Stimulated activated CD4-positive, alpha-beta T cell treated with anti-CD3 and anti-CD28 coated beads, Interleukin-1b, Interleukin-23, amount 100 ng/mL, for 4 hours (primary cell): ENCODE data around the gene LIME1.
"Not testable (repeated sequence)": the region's sequence is repeated elsewhere in the genome, so short reads cannot be mapped to it uniquely, and the experiment has no call there.

ENCODE experiments used
- DNase-seq, 2 donors: peaks; one replicate each; pipeline ENCODE4 v3.0.0-alpha.2; 2020; ENCODE audit warnings: low read depth in 2 of 2

LIME1 gene

DNA sequence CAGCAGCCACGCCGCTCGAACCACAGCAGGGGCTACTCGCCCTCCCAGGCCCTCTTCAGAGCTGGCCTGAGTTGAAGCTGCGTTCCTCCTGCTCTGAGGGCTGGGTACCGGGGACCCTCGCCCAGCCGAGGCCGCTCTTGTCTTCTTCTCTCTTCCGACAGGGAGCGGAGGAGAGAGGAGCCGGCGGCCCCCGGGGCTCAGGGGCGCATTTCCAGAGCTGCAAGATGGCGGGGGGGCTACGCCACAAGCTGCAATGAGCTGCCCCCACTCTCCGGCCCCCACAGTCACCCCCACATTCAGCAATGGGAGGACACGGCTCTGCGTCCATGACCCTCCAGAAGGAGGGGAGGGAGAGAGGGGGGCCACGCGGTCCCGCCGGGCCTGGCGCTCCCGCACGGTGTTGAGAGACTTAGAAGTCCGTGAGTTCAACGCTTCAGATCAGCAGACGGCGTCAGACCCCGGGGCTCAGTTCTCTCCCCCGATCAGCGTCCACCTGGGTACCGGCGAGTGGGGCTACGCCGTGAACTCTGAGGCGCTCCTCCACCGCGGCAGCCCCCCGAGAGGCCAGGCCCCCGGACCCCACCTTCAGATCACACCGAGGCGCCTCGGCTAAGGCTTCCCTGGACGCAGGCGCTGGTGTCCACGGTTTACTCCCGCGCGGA, 34.7 kb downstream of the LIME1 start:
- no peak for DNase-seq

GRCh38 chr20:63772781-63773518, 36.5 kb downstream of the LIME1 start:
- DNase-seq, result no peak

DNA sequence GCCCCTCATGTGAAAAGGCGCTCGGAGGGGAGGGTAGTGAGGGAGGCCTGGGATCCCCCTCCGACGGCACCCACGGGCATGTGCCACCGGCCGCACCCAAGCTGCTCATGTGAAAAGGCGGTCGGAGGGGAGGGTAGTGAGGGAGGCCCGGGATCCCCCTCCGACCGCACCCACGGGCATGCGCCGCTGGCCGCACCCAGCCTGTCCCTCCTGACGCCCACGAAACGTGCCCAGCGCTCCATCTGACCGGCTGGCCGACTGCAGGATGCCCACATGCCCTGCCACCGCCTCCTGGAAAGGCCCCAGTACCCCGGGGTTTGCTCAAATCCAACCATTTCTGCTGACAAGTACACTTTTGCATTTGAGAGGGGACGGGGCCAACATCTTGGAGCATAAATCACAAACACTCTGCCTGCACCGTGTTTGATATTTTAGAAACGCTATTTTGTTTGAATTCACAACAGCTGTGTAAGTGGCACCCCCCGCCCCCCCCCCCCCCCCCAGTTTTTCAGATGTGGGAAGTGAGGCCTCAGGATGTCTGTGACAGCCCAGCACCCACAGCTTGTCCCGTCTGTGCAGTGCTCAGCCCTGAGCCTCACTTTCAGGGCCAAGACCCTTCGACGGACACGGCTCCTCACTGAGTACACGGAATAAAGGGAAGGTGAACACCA, 37.2 kb downstream of the LIME1 start:
- no peak for DNase-seq

- DNase-seq, result no peak
Measured at GRCh38 chr20:63774306-63774705, 37.8 kb downstream of the LIME1 start.

GRCh38 chr20:63775096-63775978, 38.9 kb downstream of the LIME1 start:
- peak in 1 of 2 donors; percentile 43 for DNase-seq

DNA sequence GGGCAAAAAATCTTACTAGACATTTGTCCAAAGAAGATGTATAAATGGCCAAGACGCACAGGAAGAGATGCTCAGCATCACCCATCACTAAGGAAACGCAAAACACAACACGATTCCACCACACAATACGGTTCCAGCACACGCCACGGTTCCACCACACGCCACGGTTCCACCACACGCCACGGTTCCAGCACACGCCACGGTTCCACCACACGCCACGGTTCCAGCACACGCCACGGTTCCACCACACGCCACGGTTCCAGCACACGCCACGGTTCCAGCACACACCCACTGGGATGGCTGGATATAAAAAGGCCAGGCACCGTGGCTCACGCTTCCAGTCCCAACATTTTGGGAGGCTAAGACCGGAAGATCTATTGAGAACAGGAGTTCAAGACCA, 40.4 kb downstream of the LIME1 start:
- not testable (repeated sequence) for DNase-seq

- DNase-seq, result no peak
Measured at GRCh38 chr20:63777614-63778013, 41.1 kb downstream of the LIME1 start.

DNA sequence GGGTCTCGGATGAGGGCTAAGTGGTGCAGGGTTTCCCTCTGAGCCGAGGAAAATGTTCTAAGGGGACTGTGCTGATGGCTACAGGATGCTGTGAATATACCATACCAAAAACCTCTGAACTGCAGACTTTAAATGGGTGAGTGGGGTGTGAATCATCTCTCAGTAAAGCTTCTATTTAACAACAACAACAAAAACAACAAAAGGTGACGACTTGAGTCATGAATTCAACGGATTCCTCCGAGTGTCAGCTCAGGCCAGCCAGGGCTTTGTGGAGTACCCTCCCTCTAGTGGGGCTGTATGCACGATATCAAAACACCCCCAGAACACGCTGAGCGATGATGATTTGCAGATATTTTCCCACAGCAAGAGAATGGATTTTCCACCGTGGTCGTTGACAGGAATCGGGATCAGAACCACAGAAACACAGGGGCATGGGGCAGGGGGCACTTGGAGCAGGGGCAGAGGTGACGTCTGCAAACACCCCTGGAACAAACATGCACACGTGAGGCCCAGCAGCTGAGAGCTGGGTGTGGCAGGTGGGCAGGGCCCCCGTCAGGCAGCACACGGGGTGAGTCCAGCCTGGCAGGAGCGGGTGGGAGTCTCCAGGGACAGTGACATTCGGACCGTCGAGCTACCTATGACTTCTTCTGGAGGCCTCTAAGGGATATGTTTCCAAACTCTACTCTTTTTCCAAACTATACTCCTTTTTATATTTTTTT, 41.7 kb downstream of the LIME1 start:
- DNase-seq, result no peak

DNA sequence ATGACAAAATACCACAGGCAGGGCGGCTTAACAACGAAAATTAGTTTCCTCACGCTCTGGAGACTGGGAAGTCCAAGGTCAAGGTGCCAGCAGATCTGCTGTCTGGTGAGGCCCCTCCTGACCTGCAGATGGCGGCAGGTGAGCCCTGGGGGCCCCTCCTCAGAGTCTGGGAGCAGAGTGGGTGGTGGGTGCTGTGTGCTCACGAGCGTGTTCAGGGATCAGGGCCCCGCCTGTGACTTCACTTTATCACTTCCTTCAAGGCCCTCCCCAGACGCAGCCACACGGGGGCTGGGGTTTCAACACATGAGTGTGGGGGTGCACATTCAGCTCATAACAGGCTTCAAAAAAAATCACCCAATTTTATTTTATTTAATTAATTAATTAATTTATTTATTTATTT, 42.4 kb downstream of the LIME1 start:
- no peak for DNase-seq

- DNase-seq, result no peak
Measured at GRCh38 chr20:63781181-63781580, 44.7 kb downstream of the LIME1 start.

DNA sequence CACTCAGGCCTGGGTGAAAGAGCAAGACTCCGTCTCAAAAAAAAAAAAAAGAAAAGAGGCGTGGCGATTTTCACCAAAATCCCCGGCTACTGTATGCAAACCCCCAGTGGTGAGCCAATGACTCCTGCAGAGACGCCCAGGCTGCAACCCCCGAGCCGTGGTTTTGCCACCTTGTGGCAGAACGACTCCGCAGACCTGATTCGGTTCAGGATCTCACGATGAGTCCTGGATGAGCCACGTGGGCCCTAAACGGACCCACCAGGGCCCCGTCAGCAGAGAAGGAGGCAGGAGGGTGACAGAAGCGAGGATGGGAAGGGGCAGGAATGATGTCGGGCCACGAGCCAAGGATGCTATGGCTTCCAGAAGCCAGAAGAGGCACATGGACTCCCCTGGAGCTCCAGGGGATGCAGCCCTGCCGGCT, 45.6 kb downstream of the LIME1 start:
- peak in 1 of 2 donors; percentile 36 for DNase-seq

- DNase-seq, result no peak
Measured at GRCh38 chr20:63782521-63782971, 46.1 kb downstream of the LIME1 start.

GRCh38 chr20:63783970-63784369, 47.5 kb downstream of the LIME1 start:
- no peak for DNase-seq

DNA sequence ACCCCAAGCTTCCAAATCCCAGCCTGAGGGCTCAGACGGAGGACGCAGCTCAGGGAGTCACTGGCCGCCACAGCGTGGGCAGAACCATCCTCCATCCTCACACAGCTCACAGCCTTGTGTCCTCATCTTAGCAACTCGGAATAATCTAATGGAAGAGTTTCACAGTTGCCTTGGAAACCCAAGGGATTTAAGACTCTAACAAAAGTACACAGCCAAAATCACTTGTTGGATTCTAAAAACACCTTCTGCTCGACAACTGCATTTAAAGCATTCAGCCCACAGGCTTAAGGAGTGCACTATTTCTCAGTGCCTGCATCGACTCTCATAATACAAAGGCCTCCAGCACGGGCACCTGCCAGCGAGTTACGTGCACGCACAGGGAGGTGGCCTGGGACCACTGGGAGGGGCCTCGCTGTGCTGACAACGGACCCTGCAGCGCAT, 49.2 kb downstream of the LIME1 start:
- no peak for DNase-seq

- no peak for DNase-seq
Measured at GRCh38 chr20:63787302-63787701, 50.8 kb downstream of the LIME1 start.

GRCh38 chr20:63787749-63788148, 51.3 kb downstream of the LIME1 start:
- DNase-seq, result no peak
